Suprapubic skin (tissue), 3 donors: ENCODE results near the gene HEPN1.

Experiments used
- POLR2A ChIP-seq, 2 donors: fragments of 450-650 bp; IDR thresholded peaks; one replicate each; pipeline ENCODE4 v1.6.1; 2017; ENCODE audit warnings: antibody characterized with exemption in 2 of 2, mild to moderate bottlenecking in 2 of 2, moderate library complexity in 2 of 2
- TF ChIP-seq, protein P1 (sequence below), 2 donors: fragments of 200-600 bp in 1 of 2; fragments of 450-650 bp in 1 of 2; sonication (generic) in 1 of 2; IDR thresholded peaks; one replicate each; pipeline ENCODE4 v1.5.1; 2016 to 2019; ENCODE audit warnings: antibody characterized with exemption in 2 of 2, mild to moderate bottlenecking in 1 of 2, moderate library complexity in 1 of 2

DNA sequence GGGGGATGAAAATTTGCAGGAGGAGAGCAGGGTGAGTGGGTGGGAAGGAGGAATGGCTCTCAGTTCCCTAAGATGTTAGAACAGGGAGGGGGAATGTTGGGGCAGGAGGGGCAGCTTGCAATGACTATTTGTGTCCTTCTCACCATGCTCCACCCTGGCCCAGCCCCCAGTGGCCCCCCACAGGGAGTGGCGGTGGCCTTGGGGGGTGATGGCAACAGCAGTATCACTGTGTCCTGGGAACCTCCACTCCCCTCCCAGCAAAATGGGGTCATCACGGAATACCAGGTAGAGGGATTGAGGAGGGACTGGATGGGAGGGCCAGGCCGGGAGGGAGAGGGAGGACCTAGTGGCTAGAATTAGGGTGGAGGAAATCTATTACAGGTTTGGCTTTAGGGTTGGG, 43.6 kb upstream of the HEPN1 start:
- TF ChIP-seq, protein P1, sequence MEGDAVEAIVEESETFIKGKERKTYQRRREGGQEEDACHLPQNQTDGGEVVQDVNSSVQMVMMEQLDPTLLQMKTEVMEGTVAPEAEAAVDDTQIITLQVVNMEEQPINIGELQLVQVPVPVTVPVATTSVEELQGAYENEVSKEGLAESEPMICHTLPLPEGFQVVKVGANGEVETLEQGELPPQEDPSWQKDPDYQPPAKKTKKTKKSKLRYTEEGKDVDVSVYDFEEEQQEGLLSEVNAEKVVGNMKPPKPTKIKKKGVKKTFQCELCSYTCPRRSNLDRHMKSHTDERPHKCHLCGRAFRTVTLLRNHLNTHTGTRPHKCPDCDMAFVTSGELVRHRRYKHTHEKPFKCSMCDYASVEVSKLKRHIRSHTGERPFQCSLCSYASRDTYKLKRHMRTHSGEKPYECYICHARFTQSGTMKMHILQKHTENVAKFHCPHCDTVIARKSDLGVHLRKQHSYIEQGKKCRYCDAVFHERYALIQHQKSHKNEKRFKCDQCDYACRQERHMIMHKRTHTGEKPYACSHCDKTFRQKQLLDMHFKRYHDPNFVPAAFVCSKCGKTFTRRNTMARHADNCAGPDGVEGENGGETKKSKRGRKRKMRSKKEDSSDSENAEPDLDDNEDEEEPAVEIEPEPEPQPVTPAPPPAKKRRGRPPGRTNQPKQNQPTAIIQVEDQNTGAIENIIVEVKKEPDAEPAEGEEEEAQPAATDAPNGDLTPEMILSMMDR (IDR thresholded peaks at IDR 0.05): no peak
- no peak for TF ChIP-seq POLR2A (IDR thresholded peaks at IDR 0.05)
